Muscle of leg (tissue), 11 donors: ENCODE data around the gene CSNK2A2. TPM values are rescaled to one million over a fixed set of nuclear protein-coding genes. Genes with fewer than 3 reads are reported as not detected.

Experiments used
- DNase-seq: peaks from one replicate; pipeline ENCODE4 v3.0.0; 2013
- H3K27ac ChIP-seq: one replicate; pipeline ENCODE4 v1.5.1; 2013; ENCODE audit warnings: mild to moderate bottlenecking, low read length, control low read depth
- H3K27me3 ChIP-seq: one replicate; pipeline ENCODE4 v1.6.1; 2013; ENCODE audit warnings: low read length; ENCODE audit not compliant: control insufficient read depth, insufficient read depth
- H3K36me3 ChIP-seq: one replicate; pipeline ENCODE4 v1.6.1; 2013; ENCODE audit warnings: low read length; ENCODE audit not compliant: control insufficient read depth, insufficient read depth
- H3K4me1 ChIP-seq: one replicate; pipeline ENCODE4 v1.6.1; 2013; ENCODE audit warnings: low read length; ENCODE audit not compliant: control insufficient read depth, insufficient read depth
- H3K4me3 ChIP-seq: one replicate; pipeline ENCODE4 v1.5.1; 2013; ENCODE audit warnings: low read length, control low read depth
- H3K9me3 ChIP-seq: replicated peaks from 2 replicates; pipeline ENCODE4 v1.6.1; 2013; ENCODE audit warnings: low read depth, low read length; ENCODE audit not compliant: control insufficient read depth
- WGBS: methylation state at CpG from one replicate; pipeline ENCODE4 v1.1.5; 2013; ENCODE audit warnings: missing lambda C conversion rate; ENCODE audit not compliant: insufficient coverage; 5-methylcytosine and 5-hydroxymethylcytosine counted together
- polyA plus RNA-seq, 8 donors: library from polyadenylated mRNA; unstranded; fragments of 120-200 nt; gene quantifications; one replicate each; pipeline versions ENCODE4 v1.2.1 to v1.2.3, GENCODE V29; 2013; ENCODE audit warnings: inconsistent platforms in 1 of 8, low replicate concordance in 1 of 8; ENCODE audit not compliant: insufficient read length in 8 of 8, insufficient read depth in 1 of 8
- total RNA-seq: library from RNA; stranded (reverse); fragments of 120-200 nt; gene quantifications from one replicate; pipeline ENCODE4 v1.2.4, GENCODE V29; 2013

The CSNK2A2 gene
- total and polyA plus RNA-seq, 9 donors = 35.6 to 95.4 (median 81.3) TPM

DNA sequence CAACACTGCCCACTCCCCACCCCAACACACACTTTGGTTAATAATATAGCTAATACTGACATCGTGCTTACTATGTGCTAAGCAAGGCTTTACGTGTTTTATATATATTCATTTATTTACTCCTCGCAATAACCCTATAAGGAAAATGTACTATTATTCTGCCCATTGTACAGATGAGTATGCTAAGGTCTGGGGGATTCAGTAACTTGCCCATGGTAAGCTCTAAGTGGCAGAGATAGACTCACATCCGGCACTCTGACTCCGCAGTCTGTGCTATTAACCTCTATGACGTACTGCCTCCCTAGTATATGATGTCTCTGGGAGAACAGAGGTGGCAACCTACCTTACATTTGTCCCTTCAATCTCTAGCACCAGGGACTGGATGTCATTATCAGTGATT, 81.4 kb downstream of the CSNK2A2 start:
- H3K36me3 ChIP-seq = peaks cover 41% of the 10 kb centered on the region
- no CpG with 5 or more reads among the region's 6 CpGs for WGBS
- H3K9me3 ChIP-seq = no peaks in the 10 kb centered on the region
- H3K4me1 ChIP-seq = peaks cover 41% of the 10 kb centered on the region
- H3K27ac ChIP-seq = peak overlapping the region; percentile 81
- no peak overlapping the region for H3K4me3 ChIP-seq
- no peak for DNase-seq
- H3K27me3 ChIP-seq = no peaks in the 10 kb centered on the region

DNA sequence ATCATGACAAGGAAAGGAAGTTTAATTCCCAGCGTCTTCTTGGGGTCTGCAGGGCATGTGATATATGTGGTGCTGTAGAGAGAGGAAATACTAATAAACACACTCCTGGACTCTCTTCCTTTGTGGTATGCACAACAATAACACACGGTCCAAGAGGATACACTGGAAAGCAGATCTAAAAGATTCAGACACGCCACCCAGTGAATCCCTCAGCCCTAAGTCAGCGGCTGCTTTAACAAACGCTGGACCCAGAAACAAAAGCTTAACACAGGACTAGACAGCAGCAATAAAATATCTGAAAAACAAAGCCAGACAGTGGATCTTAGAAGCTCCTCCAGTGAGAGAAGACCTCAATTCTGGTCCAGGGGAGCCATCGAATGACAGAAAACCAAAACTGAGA, 81.8 kb downstream of the CSNK2A2 start:
- Histone ChIP-seq H3K36me3 (peaks cover 41% of the 10 kb centered on the region), H3K27ac (peak overlapping the region; percentile 81), H3K4me1 (peaks cover 37% of the 10 kb centered on the region), H3K9me3 (no peaks in the 10 kb centered on the region), H3K4me3 (no peak overlapping the region), H3K27me3 (no peaks in the 10 kb centered on the region)
- no peak for DNase-seq
- 50% methylated on average over 2 of the region's 6 CpGs for WGBS

DNA sequence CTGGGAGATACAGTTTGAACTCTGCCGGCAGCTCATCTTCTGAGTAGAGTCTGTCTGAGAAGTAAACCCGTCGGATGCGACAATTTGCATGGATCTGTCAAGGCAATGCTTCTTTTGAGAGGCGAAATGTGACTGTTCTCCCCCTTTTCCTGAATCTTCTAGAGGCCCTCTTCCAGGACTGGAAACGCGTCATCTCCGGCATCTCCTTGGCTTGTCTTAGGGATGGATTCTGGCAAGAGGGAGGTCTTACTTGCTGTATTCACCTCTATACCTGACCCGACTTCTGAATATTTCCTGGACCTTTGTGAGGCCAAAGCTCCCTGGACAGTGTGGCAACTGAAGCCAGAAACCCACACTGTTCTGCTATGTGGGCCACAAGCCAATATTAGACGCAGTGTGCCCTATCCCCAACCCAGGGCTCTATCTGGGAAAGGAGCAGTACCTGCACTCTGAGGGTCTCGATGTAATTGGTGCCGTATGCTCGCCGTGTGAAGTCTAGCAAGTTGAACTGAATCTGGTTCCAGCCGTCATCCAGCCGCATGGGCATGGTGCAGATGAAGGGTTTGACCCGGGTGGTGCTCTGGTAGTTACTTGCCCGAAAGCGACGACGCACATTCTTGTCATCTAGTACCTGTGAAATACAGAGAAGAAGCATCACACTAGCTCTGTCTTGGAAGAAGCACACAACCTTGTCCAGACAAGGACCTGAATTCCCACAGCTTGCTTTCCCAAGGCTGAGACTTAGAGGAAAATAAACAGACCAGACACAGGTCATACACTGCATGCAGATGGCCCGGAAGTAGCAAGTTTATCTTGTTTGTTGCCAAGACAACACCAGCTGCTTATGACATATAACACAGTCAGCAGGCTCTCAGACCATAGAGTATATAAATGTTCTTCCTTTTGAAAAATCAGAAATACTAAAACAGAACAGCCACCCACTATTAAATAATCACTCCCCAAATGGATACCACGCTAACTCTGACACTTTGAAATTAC, 82.8 kb downstream of the CSNK2A2 start:
- WGBS = 90% methylated on average over 10 of the region's 23 CpGs
- DNase-seq = peak; percentile 86
- Histone ChIP-seq H3K27ac (peak overlapping the region; percentile 81), H3K9me3 (no peaks in the 10 kb centered on the region), H3K4me1 (peaks cover 34% of the 10 kb centered on the region), H3K36me3 (peaks cover 41% of the 10 kb centered on the region), H3K27me3 (no peaks in the 10 kb centered on the region), H3K4me3 (no peak overlapping the region)

DNA sequence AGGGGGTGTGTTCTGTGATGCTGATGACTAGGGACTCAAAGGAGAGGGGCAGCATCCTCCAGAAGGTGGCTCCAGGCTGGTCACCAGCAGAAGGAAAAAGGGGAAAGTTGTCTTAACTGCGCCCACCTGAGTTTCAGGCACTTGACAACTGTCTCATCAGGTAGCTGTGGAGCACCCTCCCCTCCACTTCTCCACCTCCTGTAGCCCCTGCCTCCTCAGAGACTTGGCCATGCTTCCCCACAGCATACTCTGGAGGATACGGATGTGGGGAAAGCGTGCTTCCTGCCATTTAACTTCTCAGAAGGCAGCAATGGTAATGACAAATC, 86.6 kb downstream of the CSNK2A2 start:
- no peak overlapping the region for H3K4me3 ChIP-seq
- no peaks in the 10 kb centered on the region for H3K27me3 ChIP-seq
- H3K9me3 ChIP-seq = no peaks in the 10 kb centered on the region
- H3K36me3 ChIP-seq = peaks cover 33% of the 10 kb centered on the region
- no peak for DNase-seq
- H3K27ac ChIP-seq = no peak overlapping the region
- WGBS = 80% methylated on average over 1 of the region's 3 CpGs
- H3K4me1 ChIP-seq = peaks cover 21% of the 10 kb centered on the region

DNA sequence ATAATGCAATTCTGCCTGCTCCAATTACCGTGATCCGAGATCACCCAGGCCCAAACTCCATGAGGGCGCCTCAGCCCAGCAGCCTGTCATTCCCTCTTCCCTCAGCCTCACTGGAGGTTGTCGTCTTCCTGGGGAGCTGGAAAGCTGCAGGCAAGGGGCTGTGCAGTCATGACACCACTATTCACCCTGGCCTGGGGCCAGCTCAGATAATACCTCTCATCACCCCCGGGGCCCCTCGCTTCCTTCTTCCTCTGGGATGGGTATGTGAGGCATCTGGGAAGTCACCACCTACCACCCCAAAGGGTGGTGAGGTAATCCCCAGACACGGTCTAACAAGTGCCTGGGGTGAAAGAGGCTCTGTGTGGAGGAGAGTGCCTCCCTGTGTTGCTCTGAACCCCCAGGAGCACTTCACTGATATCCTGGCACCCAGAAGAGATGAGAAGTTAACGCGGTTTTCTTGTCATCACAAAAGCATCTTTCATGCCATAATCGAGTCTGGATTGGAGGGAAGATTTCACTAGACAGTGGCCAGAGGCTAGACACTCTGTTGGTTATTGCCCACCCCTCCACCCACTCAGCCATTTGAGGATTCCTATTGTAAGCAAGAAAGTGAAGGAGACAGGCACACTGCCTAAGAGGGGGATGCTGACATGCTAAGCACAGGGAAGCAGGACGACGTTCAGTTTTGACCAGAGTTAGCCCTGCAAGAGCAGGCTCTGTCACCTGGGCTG, 87.2 kb downstream of the CSNK2A2 start:
- Histone ChIP-seq H3K27me3 (no peaks in the 10 kb centered on the region), H3K36me3 (peaks cover 27% of the 10 kb centered on the region), H3K4me1 (peaks cover 17% of the 10 kb centered on the region), H3K27ac (no peak overlapping the region), H3K4me3 (no peak overlapping the region), H3K9me3 (no peaks in the 10 kb centered on the region)
- no peak for DNase-seq
- WGBS = 16% methylated on average over 6 of the region's 12 CpGs

DNA sequence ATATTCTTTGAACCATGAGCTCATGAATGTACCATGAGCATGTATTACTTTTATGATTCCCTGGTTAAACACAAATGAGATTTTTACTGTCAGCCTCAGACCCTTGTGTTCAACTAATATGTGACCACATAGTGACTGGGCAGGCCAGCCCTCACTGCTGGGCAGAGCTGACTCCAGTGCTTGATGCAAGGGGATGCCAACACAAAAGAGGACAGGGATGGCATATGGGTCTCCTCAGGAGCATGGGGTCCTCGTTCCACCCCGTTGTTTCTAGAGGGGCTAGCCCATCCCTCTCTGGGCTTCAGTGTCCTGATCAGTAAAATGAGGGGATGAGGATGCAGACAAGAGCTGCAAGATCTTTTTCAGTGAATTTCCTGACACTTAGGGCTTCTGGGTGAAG, 88.0 kb downstream of the CSNK2A2 start:
- H3K4me1 ChIP-seq = peaks cover 11% of the 10 kb centered on the region
- no peaks in the 10 kb centered on the region for H3K27me3 ChIP-seq
- 79% methylated on average over 2 of the region's 2 CpGs for WGBS
- no peak overlapping the region for H3K27ac ChIP-seq
- no peak for DNase-seq
- no peaks in the 10 kb centered on the region for H3K9me3 ChIP-seq
- no peak overlapping the region for H3K4me3 ChIP-seq
- peaks cover 20% of the 10 kb centered on the region for H3K36me3 ChIP-seq

DNA sequence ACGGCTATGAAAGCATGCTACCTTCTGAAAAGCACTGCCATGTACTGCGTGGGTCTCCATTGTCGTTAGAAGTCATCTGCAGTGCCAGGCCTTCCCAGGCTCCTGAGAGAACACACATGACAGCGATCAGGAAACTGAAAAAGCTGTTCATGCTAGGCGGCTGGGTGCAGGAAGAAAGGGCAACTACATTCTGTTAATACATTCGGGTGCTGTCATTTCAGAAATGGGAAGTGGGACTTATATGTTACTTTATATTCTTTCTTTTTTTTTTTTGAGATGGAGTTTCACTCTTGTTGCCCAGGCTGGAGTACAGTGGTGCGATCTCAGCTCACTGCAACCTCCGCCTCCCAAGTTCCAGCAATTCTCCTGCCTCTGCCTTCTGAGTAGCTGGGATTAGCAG, 88.6 kb downstream of the CSNK2A2 start:
- H3K27me3 ChIP-seq = no peaks in the 10 kb centered on the region
- 64% methylated on average over 4 of the region's 8 CpGs for WGBS
- peaks cover 11% of the 10 kb centered on the region for H3K4me1 ChIP-seq

More for the DNA sequence above, 88.6 kb downstream of the CSNK2A2 start:
- Histone ChIP-seq H3K4me3 (no peak overlapping the region), H3K9me3 (no peaks in the 10 kb centered on the region), H3K27ac (no peak overlapping the region), H3K36me3 (peaks cover 15% of the 10 kb centered on the region)
- no peak for DNase-seq

Other genes with a start within 250 kb of the CSNK2A2 start
- gene CNGB1, start 227.0 kb downstream of the CSNK2A2 start, total RNA-seq = 0.04 TPM
- 1 to 10 TPM in 1 of 8 donors, under 1 TPM in 4, not detected in 3; 0.03 to 1.6 (median 0.11) TPM for gene CNGB1, start 227.0 kb downstream of the CSNK2A2 start, polyA plus RNA-seq
- gene ZNF319, start 197.4 kb downstream of the CSNK2A2 start, total RNA-seq = 2.2 TPM
- 1 to 10 TPM; 5.4 to 8.9 (median 7.6) TPM for gene ZNF319, start 197.4 kb downstream of the CSNK2A2 start, polyA plus RNA-seq
- gene USB1, start 196.7 kb downstream of the CSNK2A2 start, total RNA-seq = 5.0 TPM
- 10 to 100 TPM; 12.8 to 18.8 (median 15.5) TPM for gene USB1, start 196.7 kb downstream of the CSNK2A2 start, polyA plus RNA-seq
- gene MMP15, start 172.4 kb downstream of the CSNK2A2 start, total RNA-seq = 15.0 TPM
- gene MMP15, start 172.4 kb downstream of the CSNK2A2 start, polyA plus RNA-seq = 10 to 100 TPM; 21.9 to 37.1 (median 31.5) TPM
- gene CFAP20, start 68.7 kb downstream of the CSNK2A2 start, total RNA-seq = 50.0 TPM
- gene CFAP20, start 68.7 kb downstream of the CSNK2A2 start, polyA plus RNA-seq = 10 to 100 TPM; 47.1 to 58.8 (median 56.4) TPM
- gene PRSS54, start 96.9 kb upstream of the CSNK2A2 start, total RNA-seq = not detected
- gene PRSS54, start 96.9 kb upstream of the CSNK2A2 start, polyA plus RNA-seq = not detected
- gene GINS3, start 194.4 kb upstream of the CSNK2A2 start, total RNA-seq = 7.1 TPM
- 10 to 100 TPM in 3 of 8 donors, 1 to 10 TPM in 5; 7.7 to 12.6 (median 9.1) TPM for gene GINS3, start 194.4 kb upstream of the CSNK2A2 start, polyA plus RNA-seq